HTERT RPE-1 (cell line): ENCODE results near the gene PAPOLB.
"Not testable (repeated sequence)": the region's sequence is repeated elsewhere in the genome, so short reads cannot be mapped to it uniquely, and the experiment has no call there.

Source experiments
- in situ Hi-C: fragments of 300-500 bp; cut with MboI; formaldehyde crosslinking; loops from 4 replicates; pipeline ENCODE4 v1.14.3; 2020; ENCODE audit warnings: low sequenced_read_pairs

Gene PAPOLB

GRCh38 chr7:4861673-4862072 is at the start of gene PAPOLB:
Gene PAPOLB, minus strand, starts transcription at chr7:4862030. Its CDS starts 220 bp downstream, at chr7:4861810.
- in situ Hi-C loops = no loop called here

GRCh38 chr7:4911111-4911828 is 49.4 kb upstream of the PAPOLB start:
- in situ Hi-C loops = no loop called here

- in situ Hi-C loops = no loop called here
These were observed 44.9 kb upstream of the PAPOLB start for GRCh38 chr7:4906682-4907081.

GRCh38 chr7:4905171-4905570 is 43.3 kb upstream of the PAPOLB start:
- in situ Hi-C loops = no loop called here

GRCh38 chr7:4904346-4904745 is 42.5 kb upstream of the PAPOLB start:
- in situ Hi-C loops = no loop called here

GRCh38 chr7:4895766-4896165 is 33.9 kb upstream of the PAPOLB start:
- in situ Hi-C loops = no loop called here

- in situ Hi-C loops = no loop called here
These were observed 32.7 kb upstream of the PAPOLB start for GRCh38 chr7:4894482-4894881.

- in situ Hi-C loops = no loop called here
These were observed 32.2 kb upstream of the PAPOLB start for GRCh38 chr7:4893929-4894475.

GRCh38 chr7:4893188-4893587 is 31.4 kb upstream of the PAPOLB start:
- in situ Hi-C loops = not testable (repeated sequence)

- in situ Hi-C loops = not testable (repeated sequence)
These were observed 29.7 kb upstream of the PAPOLB start for GRCh38 chr7:4891522-4891921.

- in situ Hi-C loops = no loop called here
These were observed 27.9 kb upstream of the PAPOLB start for GRCh38 chr7:4889682-4890081.

- in situ Hi-C loops = no loop called here
These were observed 26.3 kb upstream of the PAPOLB start for GRCh38 chr7:4888161-4888560.

GRCh38 chr7:4886671-4887070 is 24.8 kb upstream of the PAPOLB start:
- in situ Hi-C loops = no loop called here

- in situ Hi-C loops = no loop called here
These were observed 23.5 kb upstream of the PAPOLB start for GRCh38 chr7:4885317-4885807.

- in situ Hi-C loops = no loop called here
These were observed 22.3 kb upstream of the PAPOLB start for GRCh38 chr7:4884164-4884563.

GRCh38 chr7:4883372-4884144 is 21.7 kb upstream of the PAPOLB start, which contains the start of gene RADIL:
Gene RADIL, minus strand, starts transcription at chr7:4883716. Its CDS starts 5,577 bp downstream, at chr7:4878139.
- in situ Hi-C loops = no loop called here

GRCh38 chr7:4883033-4883371 is 21.2 kb upstream of the PAPOLB start:
- in situ Hi-C loops = no loop called here

GRCh38 chr7:4882169-4883032 is 20.6 kb upstream of the PAPOLB start:
- in situ Hi-C loops = no loop called here

GRCh38 chr7:4880218-4880617 is 18.4 kb upstream of the PAPOLB start:
- in situ Hi-C loops = no loop called here

- in situ Hi-C loops = no loop called here
These were observed 17.7 kb upstream of the PAPOLB start for GRCh38 chr7:4879396-4880081.
